ENCODE results near the gene FADS3. TPM values are rescaled to one million over a fixed set of nuclear protein-coding genes. Genes with fewer than 3 reads are reported as not detected.

The FADS3 gene
- total and polyA plus RNA-seq, 2 donors (not counting 1 experiment from before 2014, with no cell fraction given), result 225 to 256 TPM

- DNase-seq, result no peak
- peaks cover 0 to 6% (median 0%) of the 10 kb centered on the region in 3 donors for H3K9me3 ChIP-seq (ENCODE audit: control extremely low read depth in 1 of 3, control insufficient read depth in 2 of 3, insufficient read depth in 1 of 3, low read length in 2 of 3)
- TF ChIP-seq EZH2 (IDR thresholded peaks at IDR 0.05; ENCODE audit: borderline replicate concordance, insufficient read depth, low read depth, low read length, poor library complexity, severe bottlenecking) (no peak), CTCF (IDR thresholded peaks at IDR 0.05) (no peak)
- 91% methylated on average over 19 of the region's 21 CpGs for WGBS (ENCODE audit: insufficient coverage)
- Mint-ChIP-seq H3K4me1 (no peaks in the 10 kb centered on the region), H3K27ac (no peak overlapping the region), H3K4me3 (no peak overlapping the region), H3K9me3 (ENCODE audit: insufficient read depth) (no peaks in the 10 kb centered on the region), H3K27me3 (peaks cover 4% of the 10 kb centered on the region)
- H3K4me2 ChIP-seq (replicated peaks; ENCODE audit: low read depth, low read length, poor library complexity, severe bottlenecking), result no peak overlapping the region
- intact Hi-C loops (cut with micrococcal nuclease), result no loop called here
- H3K4me3 ChIP-seq (ENCODE audit: control extremely low read depth in 1 of 5, extremely low read depth in 1 of 5, insufficient read depth in 1 of 5, low read depth in 2 of 5, low read length in 4 of 5), result no peak overlapping the region
- no peak for ATAC-seq (ENCODE audit: low read depth)
- no peaks in the 10 kb centered on the region for H3K79me2 ChIP-seq (ENCODE audit: control insufficient read depth, insufficient read depth, low read length)
- no peaks in the 10 kb centered on the region for H4K20me1 ChIP-seq (ENCODE audit: control insufficient read depth, insufficient read depth, low read length, poor library complexity, severe bottlenecking)
- ChIA-PET CTCF (interaction anchor here (0.6 to 2.8 kb wide), 6 partner anchors 9 to 200 kb away, joined by 3 to 16 read pairs (median 4); no protein-coding TSS in a partner anchor), POLR2A (interaction anchor here (0.7 kb wide), 1 partner anchor 38 kb away, joined by 7 read pairs; no protein-coding TSS in a partner anchor)
- H3K27me3 ChIP-seq (replicated peaks in 1 of 4; ENCODE audit: control extremely low read depth in 1 of 4, control insufficient read depth in 3 of 4, insufficient read depth in 4 of 4, low read length in 3 of 4), result peaks cover 0 to 3% (median 2%) of the 10 kb centered on the region in 4 experiments
- no peak overlapping the region for H2AFZ ChIP-seq (ENCODE audit: insufficient read depth, low read depth, low read length, poor library complexity, severe bottlenecking)
- H3K9ac ChIP-seq (ENCODE audit: low read length), result no peak overlapping the region
- peaks cover 0 to 9% of the 10 kb centered on the region in 2 donors for H3K4me1 ChIP-seq (ENCODE audit: control insufficient read depth in 2 of 2, insufficient read depth in 2 of 2, low read length in 2 of 2)
- no peaks in the 10 kb centered on the region for H3K36me3 ChIP-seq (replicated peaks in 1 of 2; ENCODE audit: control extremely low read depth in 1 of 2, control insufficient read depth in 1 of 2, extremely low read depth in 1 of 2, insufficient read depth in 2 of 2, low read length in 1 of 2)
- H3K27ac ChIP-seq (ENCODE audit: low read length in 2 of 2), result no peak overlapping the region
These were observed 16.8 kb upstream of the FADS3 start for GRCh38 chr11:61907871-61908729.

GRCh38 chr11:61907282-61907681, 15.9 kb upstream of the FADS3 start:
- Mint-ChIP-seq H3K4me1 (no peaks in the 10 kb centered on the region), H3K4me3 (no peak overlapping the region), H3K9me3 (ENCODE audit: insufficient read depth) (no peaks in the 10 kb centered on the region), H3K27ac (no peak overlapping the region), H3K27me3 (peaks cover 4% of the 10 kb centered on the region)
- DNase-seq (no peak), ATAC-seq (ENCODE audit: low read depth) (no peak)
- ChIA-PET POLR2A (interaction anchor here (0.7 kb wide), 1 partner anchor 39 kb away, joined by 7 read pairs; no protein-coding TSS in a partner anchor), CTCF (interaction anchor here (1.2 to 2.8 kb wide), 4 partner anchors 9 to 201 kb away, joined by 3 to 16 read pairs (median 6); no protein-coding TSS in a partner anchor)
- H3K4me1 ChIP-seq (ENCODE audit: control insufficient read depth in 2 of 2, insufficient read depth in 2 of 2, low read length in 2 of 2), result peaks cover 0 to 9% of the 10 kb centered on the region in 2 donors
- H3K27ac ChIP-seq (ENCODE audit: low read length in 2 of 2), result no peak overlapping the region
- no peak overlapping the region for H2AFZ ChIP-seq (ENCODE audit: insufficient read depth, low read depth, low read length, poor library complexity, severe bottlenecking)
- intact Hi-C loops (cut with micrococcal nuclease), result no loop called here
- no peak overlapping the region for H3K4me3 ChIP-seq (ENCODE audit: control extremely low read depth in 1 of 5, extremely low read depth in 1 of 5, insufficient read depth in 1 of 5, low read depth in 2 of 5, low read length in 4 of 5)
- no peaks in the 10 kb centered on the region for H4K20me1 ChIP-seq (ENCODE audit: control insufficient read depth, insufficient read depth, low read length, poor library complexity, severe bottlenecking)
- H3K36me3 ChIP-seq (replicated peaks in 1 of 2; ENCODE audit: control extremely low read depth in 1 of 2, control insufficient read depth in 1 of 2, extremely low read depth in 1 of 2, insufficient read depth in 2 of 2, low read length in 1 of 2), result no peaks in the 10 kb centered on the region
- 95% methylated on average over 19 of the region's 19 CpGs for WGBS (ENCODE audit: insufficient coverage)
- H3K79me2 ChIP-seq (ENCODE audit: control insufficient read depth, insufficient read depth, low read length), result no peaks in the 10 kb centered on the region
- no peak overlapping the region for H3K4me2 ChIP-seq (replicated peaks; ENCODE audit: low read depth, low read length, poor library complexity, severe bottlenecking)
- peaks cover 0 to 6% (median 0%) of the 10 kb centered on the region in 3 donors for H3K9me3 ChIP-seq (ENCODE audit: control extremely low read depth in 1 of 3, control insufficient read depth in 2 of 3, insufficient read depth in 1 of 3, low read length in 2 of 3)
- peaks cover 0 to 3% (median 2%) of the 10 kb centered on the region in 4 experiments for H3K27me3 ChIP-seq (replicated peaks in 1 of 4; ENCODE audit: control extremely low read depth in 1 of 4, control insufficient read depth in 3 of 4, insufficient read depth in 4 of 4, low read length in 3 of 4)
- no peak for TF ChIP-seq EZH2 (IDR thresholded peaks at IDR 0.05; ENCODE audit: borderline replicate concordance, insufficient read depth, low read depth, low read length, poor library complexity, severe bottlenecking)
- TF ChIP-seq CTCF (IDR thresholded peaks at IDR 0.05), result no peak
- H3K9ac ChIP-seq (ENCODE audit: low read length), result no peak overlapping the region
